ENCODE results near the gene GNAO1.

GNAO1 gene

GRCh38 chr16:56346131-56346890, 155.0 kb downstream of the GNAO1 start:
- DNase-seq (ENCODE audit: low read depth), result no peak
- in situ Hi-C loops (cut with HindIII; ENCODE audit: low sequenced_read_pairs), result no loop called here
- TF ChIP-seq CTCF (IDR thresholded peaks at IDR 0.05; ENCODE audit: low read depth, low read length, missing control alignments), result no peak
- no peak overlapping the region for H3K4me3 ChIP-seq (ENCODE audit: low read depth, low read length)

- H3K4me3 ChIP-seq (ENCODE audit: low read depth, low read length), result no peak overlapping the region
- DNase-seq (ENCODE audit: low read depth), result no peak
- TF ChIP-seq CTCF (IDR thresholded peaks at IDR 0.05; ENCODE audit: low read depth, low read length, missing control alignments), result no peak
- in situ Hi-C loops (cut with HindIII; ENCODE audit: low sequenced_read_pairs), result no loop called here
Measured at GRCh38 chr16:56347166-56347565, 155.9 kb downstream of the GNAO1 start.

- in situ Hi-C loops (cut with HindIII; ENCODE audit: low sequenced_read_pairs), result no loop called here
- no peak for TF ChIP-seq CTCF (IDR thresholded peaks at IDR 0.05; ENCODE audit: low read depth, low read length, missing control alignments)
- H3K4me3 ChIP-seq (ENCODE audit: low read depth, low read length), result no peak overlapping the region
- no peak for DNase-seq (ENCODE audit: low read depth)
Measured at GRCh38 chr16:56347670-56348069, 156.4 kb downstream of the GNAO1 start.

GRCh38 chr16:56348168-56349085, 157.1 kb downstream of the GNAO1 start:
- in situ Hi-C loops (cut with HindIII; ENCODE audit: low sequenced_read_pairs), result no loop called here
- no peak overlapping the region for H3K4me3 ChIP-seq (ENCODE audit: low read depth, low read length)
- no peak for DNase-seq (ENCODE audit: low read depth)
- TF ChIP-seq CTCF (IDR thresholded peaks at IDR 0.05; ENCODE audit: low read depth, low read length, missing control alignments), result no peak

GRCh38 chr16:56349086-56349415, 157.8 kb downstream of the GNAO1 start:
- DNase-seq (ENCODE audit: low read depth), result no peak
- no peak overlapping the region for H3K4me3 ChIP-seq (ENCODE audit: low read depth, low read length)
- no peak for TF ChIP-seq CTCF (IDR thresholded peaks at IDR 0.05; ENCODE audit: low read depth, low read length, missing control alignments)
- in situ Hi-C loops (cut with HindIII; ENCODE audit: low sequenced_read_pairs), result no loop called here

GRCh38 chr16:56349711-56350161, 158.4 kb downstream of the GNAO1 start:
- no peak for TF ChIP-seq CTCF (IDR thresholded peaks at IDR 0.05; ENCODE audit: low read depth, low read length, missing control alignments)

More at GRCh38 chr16:56349711-56350161, 158.4 kb downstream of the GNAO1 start:
- H3K4me3 ChIP-seq (ENCODE audit: low read depth, low read length), result no peak overlapping the region
- in situ Hi-C loops (cut with HindIII; ENCODE audit: low sequenced_read_pairs), result no loop called here
- no peak for DNase-seq (ENCODE audit: low read depth)

All from astrocyte of the cerebellum (primary cell).